ENCODE results near the gene DUSP15. TPM values are rescaled to one million over a fixed set of nuclear protein-coding genes. Genes with fewer than 3 reads are reported as not detected.
A peak's percentile ranks its signal among the peaks of the same experiment; 100 is the strongest.
"Not testable (repeated sequence)": the region's sequence is repeated elsewhere in the genome, so short reads cannot be mapped to it uniquely, and the experiment has no call there.

Gene DUSP15, protein sequence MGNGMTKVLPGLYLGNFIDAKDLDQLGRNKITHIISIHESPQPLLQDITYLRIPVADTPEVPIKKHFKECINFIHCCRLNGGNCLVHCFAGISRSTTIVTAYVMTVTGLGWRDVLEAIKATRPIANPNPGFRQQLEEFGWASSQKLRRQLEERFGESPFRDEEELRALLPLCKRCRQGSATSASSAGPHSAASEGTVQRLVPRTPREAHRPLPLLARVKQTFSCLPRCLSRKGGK
- polyA plus RNA-seq (ENCODE audit: insufficient read length in 3 of 3), result 10 to 100 TPM; 15.3 to 18.8 (median 16.4) TPM

DNA sequence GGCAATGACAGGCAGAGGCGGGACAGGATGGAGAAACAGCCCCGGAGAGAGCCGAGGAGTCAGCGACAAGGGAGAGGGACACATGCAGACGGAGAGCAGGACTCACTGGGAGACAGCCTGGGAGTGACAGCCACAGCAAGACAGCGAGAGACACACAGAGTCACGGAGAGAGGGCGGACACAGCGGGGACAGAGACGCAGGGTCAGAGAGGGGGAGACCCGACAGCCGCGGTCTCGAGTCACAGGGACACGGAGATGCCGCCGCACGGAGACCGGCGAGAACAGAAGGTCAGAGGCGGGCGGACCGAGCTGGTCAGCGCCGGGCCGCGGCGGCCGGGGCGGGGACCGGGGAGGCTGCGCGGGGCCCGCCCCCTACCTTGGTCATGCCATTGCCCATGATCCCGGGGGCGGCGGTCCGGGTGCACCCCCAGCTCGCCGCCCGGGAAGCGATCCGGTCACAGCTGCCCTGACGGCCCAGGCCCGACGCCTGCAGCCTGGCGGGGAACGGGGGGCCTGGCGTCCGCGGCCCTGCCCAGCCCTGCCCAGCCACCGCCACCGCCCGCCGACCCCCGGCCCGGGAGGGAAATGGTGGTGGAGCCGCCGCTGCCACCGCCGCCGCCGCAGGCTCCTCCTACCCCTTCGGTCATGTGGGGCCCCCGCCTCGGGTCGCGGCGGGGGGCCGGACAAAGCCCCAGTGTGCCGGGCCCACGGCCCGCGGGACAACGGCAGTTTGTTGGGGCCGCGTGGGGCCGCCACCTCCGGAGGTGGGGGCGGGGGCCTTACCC lies at the start of gene DUSP15, which contains the start of gene TTLL9:
Gene DUSP15 (minus strand): TSS at position 586 of the 784 bp plus-strand sequence. CDS start 190 bp downstream, at position 396.
Gene TTLL9 (plus strand): TSS at position 693 of the 784 bp plus-strand sequence. CDS start 493 bp downstream, outside the sequence.
- peak in 1 of 3 donors; percentile 32 for DNase-seq (ENCODE audit: low read depth in 3 of 3, low spot score in 2 of 3)

DNA sequence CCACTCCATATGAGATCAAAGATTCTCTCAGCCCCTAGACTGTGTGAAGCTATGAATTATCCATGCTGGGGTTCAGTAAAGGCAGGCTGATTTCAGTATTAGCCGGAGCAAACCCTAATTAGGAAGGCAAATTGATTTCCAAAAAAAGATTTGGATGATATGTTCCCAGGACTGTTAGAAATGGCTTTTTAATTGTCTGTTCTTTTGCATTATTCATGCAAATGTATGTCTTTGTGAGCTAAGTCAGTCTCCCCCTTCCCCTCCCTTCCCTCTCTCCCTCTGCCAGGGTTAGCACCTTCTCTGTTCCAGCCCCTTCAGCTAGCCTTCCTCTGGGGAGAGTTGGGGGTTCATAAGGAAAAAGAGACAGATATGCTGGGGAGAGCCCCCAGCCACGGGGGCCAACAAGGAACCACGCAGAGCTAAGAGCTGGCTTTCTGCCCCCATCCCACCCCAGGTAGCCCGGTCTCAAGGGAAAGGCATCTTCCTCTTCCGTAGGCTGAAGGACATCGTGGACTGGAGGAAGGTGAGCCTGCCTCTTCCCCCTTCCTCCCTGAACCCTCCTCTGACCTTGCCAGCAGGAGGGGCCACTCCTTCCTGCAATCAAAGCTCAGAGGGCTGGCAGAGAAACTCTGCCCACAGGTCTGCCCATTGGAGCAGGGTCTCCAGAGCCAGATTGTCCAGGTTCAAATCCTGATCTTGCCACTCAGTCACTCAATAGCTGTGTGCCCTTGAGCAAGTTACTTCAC lies 49.3 kb upstream of the DUSP15 start:
- no peak for DNase-seq (ENCODE audit: low read depth in 3 of 3, low spot score in 2 of 3)

DNA sequence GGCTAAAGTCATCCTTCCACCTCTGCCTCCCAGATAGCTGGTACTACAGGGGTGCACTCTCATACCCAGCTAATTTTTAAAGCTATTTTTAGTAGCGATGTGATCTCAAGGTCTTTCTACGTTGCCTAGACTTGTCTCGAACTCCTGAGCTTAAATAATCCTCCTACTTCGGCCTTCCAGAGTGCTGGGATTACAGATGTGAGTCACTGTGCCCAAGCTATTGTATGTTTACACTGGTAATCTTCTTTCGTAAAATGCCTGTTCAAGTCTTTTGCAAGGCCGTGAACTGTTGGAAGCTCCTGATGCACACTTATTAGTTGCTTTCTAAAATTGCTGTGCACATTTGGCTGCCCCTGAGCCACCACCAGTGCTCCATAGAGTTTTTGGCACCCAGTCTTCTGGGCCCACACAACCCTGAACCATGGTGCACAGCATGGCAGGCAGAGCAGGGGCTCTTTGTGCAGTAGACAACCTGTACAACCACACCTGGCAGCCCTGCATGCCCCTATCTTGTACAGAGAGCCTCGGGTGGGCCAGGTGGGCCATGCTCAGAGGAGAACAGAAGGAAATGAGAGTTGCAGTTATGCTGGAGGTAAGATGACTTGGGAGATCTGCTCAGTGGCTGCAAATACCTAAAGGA lies 48.3 kb upstream of the DUSP15 start:
- DNase-seq (ENCODE audit: low read depth in 3 of 3, low spot score in 2 of 3), result no peak

DNA sequence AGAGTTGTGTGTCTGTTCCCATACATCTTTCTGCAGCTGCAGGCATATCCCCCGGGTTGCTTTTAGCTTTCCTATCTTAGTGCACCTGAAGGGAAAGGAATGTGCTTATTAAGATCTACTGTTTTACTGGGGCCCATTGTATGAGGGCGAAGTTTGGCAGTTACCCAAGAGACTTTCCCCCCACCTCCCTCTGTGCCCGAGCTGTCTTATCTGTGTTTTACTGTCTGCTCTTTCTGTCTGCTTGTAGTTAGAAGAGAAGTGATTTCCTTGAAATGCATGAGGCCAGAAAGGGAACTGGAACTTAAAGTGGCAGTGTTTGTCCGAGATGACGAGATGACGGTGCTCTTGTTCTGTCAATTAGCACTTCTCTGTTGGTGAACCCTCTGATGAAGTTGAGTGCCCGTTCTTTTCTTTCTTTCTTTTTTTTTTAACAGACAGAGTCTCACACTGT lies 47.7 kb upstream of the DUSP15 start:
- not testable (repeated sequence) for DNase-seq (ENCODE audit: low read depth in 3 of 3, low spot score in 2 of 3)

DNA sequence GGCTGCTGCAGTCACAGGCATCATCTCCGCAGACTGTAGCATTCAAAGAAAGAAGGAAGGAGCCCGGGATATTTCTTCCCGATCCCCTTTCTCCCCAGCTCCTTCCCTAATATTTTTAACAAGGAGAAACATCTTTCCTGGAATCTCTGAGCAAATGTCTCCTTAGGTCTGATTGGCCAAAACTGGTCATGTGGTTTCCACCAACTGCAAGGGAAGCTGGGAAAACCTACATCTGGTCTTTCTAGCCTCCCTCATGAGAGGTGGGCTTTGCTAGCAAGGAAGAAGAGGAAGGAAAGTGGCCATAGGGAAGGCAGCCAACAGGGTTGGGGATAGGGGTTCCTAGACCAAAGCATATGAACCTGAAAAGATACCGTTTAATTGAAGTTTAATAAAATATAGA lies 46.4 kb upstream of the DUSP15 start:
- DNase-seq (ENCODE audit: low read depth in 3 of 3, low spot score in 2 of 3), result no peak

DNA sequence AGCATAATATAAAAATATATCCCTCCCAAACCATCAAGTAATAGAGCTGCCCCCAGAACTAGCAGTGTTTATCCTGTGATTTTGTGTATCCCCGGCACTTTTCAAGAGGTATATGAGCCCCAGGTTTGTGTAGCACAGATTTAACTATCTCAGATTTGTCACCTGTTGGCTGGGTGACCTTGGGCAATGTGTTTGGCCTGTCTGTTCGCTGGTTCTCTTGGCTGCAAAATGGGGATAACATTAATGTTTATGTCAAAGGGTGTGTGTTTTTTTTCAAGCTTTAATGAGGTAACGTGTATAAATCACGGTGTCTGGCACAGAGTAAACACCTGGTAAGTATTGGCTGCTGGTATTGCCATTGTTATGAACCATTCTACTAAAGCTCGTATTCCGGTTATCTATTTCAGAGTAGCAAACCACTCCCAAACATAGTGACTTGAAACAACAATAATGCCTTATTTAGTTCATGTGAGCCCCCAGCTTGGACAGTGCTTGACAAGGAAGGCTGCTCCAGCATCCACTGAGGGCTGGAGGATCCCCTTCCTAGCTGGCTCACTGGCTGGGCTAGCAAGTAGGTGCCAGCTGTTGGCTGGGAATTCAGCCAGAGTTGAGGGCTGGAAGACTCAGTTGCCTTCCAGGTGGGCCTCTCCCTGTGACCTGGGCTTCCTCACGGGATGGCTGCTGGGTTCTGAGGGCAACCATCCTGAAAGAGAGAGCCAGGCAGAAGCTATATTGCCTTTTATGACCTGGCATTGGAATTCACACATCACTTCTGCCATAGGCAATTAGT lies 45.4 kb upstream of the DUSP15 start:
- no peak for DNase-seq (ENCODE audit: low read depth in 3 of 3, low spot score in 2 of 3)

DNA sequence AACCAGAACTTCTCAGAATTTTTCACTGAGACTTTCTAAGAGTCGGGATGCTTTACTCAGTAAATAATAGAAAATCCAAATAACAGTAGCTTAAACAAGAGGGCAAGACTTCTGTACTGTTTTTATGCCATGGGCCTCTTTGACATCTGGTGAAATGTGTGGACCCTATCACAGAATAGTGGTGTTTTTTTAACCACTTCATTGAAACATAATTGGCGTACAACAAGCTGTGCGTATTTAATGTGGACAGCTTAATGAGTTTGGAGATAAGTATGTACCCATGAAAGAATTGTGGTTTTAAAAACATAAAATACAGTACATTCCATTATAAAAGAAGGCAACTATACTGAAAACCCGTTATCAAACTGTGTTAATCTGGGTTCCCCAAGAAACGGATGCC lies 43.8 kb upstream of the DUSP15 start:
- peak in 1 of 3 donors; percentile 10 for DNase-seq (ENCODE audit: low read depth in 3 of 3, low spot score in 2 of 3)

DNA sequence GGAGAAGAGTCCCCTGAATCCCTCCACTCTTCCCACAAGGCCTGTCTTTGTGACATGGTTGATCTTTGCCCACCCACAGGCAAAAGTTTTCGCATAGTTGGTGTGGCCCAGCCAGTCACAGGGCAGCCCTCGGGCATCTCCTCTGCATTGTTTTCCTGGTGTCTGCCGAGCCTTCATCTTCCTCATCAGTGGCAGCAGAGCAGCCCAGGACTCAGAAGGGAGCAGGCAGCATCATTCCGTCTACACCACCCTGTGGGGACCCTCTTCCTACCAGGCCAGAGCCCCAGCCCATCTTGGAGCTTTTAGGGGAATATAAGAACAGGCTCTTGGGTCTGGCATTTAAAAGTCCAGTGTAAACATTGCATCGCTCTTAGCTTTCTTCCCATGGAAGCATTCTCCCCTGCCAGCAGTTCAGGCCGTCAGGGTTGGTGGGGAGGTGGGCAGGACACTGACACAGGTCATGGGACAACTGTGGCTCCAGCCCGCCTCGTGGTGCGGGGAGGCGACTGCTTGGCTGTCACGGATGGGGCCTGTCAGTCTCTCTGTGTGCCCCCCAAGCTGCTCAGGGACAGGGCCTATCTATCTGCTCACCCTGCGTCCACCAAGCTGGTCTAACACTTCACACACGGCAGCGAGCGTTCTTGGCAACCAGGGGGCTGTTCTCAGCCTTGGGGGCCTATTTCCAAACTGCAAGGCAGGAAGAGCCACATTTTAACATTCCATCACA lies 43.3 kb upstream of the DUSP15 start:
- no peak for DNase-seq (ENCODE audit: low read depth in 3 of 3, low spot score in 2 of 3)

DNA sequence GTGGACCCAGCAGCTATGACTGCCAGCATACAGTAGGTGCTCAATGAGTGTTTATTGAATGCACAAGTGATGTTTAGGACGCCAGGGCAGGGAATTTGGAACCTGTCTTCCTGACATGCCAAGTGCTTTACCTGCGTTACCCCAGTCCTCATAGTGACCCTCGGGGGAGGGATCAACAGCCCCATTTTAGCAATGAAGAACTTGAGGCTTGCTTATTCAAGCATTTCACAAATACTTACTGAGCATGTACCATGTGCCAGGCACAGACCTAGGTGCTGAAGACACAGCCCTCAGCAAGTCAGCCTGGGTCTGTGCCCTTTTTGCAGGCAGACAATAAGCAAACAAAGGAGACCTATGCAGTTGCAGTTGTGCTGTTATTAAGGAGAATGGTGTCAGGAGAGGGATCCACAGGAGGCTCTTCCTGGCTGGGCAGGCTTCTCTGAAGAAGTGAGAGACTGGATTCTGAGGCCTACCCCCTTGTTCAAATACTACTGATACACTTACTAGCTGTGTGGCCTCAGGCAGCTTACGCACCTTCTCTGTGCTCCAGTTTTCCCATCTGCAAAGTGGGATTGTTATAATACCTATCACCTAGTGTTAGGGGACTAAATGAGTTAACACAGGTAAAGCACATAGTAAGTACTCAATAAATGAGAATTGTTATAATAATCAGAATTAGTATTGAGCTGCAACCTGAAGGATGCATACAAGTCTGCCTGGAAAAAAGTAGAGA lies 39.9 kb upstream of the DUSP15 start:
- no peak for DNase-seq (ENCODE audit: low read depth in 3 of 3, low spot score in 2 of 3)

DNA sequence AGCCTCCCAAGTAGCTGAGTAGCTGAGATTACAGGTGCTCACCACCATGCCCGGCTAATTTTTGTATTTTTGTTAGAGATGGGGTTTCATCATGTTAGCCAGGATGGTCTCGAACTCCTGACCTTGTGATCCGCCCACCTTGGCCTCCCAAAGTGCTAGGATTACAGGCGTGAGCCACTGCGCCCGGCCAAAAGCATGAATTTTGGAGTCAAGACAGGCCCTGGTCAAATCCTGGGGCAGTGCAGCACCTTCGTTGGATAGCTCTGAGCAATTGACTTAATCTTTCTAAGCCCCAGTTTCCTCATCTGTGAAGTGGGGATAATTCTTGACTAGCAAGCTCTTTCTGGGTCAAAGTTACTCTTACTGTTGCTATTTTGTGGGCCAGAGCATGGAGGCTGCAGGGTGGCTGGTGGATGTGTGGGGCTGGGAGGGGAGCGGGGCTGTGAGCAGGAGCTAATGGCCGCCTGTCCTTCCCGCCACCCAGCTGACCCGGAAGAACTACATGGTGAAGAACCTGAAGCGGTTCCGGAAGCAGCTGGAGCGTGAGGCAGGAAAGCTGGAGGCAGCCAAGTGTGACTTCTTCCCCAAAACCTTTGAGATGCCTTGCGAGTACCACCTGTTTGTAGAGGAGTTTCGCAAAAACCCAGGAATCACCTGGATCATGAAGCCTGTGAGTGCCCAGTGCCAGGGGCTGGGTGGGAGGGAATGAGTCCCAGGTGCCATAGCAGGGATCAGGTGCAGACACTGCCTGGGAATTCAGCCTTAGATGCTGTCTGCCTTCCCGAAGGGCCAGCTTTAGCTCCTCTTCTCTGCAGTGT lies 39.1 kb upstream of the DUSP15 start:
- DNase-seq (ENCODE audit: low read depth in 3 of 3, low spot score in 2 of 3), result no peak

DNA sequence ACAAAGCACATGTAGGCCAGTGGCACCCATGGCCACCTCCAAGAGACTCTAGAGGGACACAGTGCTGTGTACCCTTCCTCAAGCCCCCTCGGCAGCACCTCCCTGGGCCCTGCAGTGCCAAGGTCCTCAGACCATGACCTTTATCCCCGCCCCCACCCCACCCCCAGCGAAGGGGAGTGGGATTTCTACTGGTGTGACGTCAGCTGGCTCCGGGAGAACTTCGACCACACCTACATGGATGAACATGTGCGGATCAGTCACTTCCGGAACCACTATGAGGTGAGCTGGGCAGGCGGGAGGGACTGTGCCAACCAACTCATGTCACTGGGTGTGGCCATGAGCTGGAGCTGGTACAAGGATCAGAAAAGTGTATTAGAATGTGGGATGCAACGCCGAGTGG lies 38.1 kb upstream of the DUSP15 start:
- DNase-seq (ENCODE audit: low read depth in 3 of 3, low spot score in 2 of 3), result no peak

DNA sequence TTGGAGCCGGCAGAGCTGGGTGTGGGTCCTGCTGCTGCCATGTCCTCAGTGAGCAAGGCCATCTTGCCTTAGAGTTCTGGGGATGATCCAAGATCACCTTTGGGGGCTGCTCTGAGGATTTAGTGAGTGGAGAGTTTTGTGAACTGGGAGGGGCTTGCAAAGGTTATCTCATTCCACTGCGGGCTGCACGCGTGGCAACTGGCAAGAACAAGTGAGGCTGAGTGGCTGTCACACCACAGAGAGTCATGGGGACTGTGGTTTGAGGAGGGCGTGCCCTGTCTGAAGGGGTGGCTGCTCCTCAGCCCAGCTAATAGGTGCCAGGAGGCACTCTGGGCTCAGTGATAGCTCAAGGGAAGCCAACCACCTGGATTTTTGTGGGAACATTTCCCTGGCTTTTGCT lies 37.7 kb upstream of the DUSP15 start:
- no peak for DNase-seq (ENCODE audit: low read depth in 3 of 3, low spot score in 2 of 3)

DNA sequence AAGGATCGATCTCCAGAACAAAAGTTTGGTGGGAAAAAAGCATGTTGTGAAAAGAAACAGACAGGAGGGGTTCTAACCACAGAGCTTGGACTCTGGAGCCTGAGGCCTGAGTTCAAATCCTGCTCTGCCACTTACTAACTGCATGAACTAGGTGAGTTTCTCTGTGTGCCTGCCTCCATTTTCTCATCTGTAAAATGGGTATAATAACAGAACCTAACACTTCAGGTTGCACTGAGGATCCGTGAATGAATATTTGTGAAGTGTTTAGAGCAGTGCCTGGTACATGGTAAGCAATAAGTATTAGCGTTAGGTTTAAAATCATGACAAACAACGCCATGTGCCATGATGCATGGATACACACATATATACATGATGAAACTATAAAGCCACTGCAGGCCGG lies 36.7 kb upstream of the DUSP15 start:
- no peak for DNase-seq (ENCODE audit: low read depth in 3 of 3, low spot score in 2 of 3)

DNA sequence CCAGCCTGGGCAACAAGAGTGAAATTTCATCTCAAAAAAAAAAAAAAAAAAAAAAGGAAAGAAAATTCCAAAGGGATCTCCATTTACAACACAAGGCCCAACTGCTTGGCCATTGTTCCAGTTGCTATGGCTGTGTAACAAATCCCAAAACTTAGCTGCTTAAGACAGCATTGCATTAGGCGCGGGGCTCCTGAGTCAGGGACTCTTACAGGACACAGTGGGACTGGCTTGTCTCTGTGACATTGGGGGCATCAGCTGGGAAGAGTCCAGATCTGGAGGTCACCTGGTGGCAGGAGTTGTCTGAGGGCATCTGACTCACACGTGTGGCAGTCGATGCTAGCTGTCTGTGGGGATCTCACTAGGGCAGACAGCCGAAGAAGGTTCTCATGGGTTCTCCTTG lies 35.7 kb upstream of the DUSP15 start:
- DNase-seq (ENCODE audit: low read depth in 3 of 3, low spot score in 2 of 3), result no peak

DNA sequence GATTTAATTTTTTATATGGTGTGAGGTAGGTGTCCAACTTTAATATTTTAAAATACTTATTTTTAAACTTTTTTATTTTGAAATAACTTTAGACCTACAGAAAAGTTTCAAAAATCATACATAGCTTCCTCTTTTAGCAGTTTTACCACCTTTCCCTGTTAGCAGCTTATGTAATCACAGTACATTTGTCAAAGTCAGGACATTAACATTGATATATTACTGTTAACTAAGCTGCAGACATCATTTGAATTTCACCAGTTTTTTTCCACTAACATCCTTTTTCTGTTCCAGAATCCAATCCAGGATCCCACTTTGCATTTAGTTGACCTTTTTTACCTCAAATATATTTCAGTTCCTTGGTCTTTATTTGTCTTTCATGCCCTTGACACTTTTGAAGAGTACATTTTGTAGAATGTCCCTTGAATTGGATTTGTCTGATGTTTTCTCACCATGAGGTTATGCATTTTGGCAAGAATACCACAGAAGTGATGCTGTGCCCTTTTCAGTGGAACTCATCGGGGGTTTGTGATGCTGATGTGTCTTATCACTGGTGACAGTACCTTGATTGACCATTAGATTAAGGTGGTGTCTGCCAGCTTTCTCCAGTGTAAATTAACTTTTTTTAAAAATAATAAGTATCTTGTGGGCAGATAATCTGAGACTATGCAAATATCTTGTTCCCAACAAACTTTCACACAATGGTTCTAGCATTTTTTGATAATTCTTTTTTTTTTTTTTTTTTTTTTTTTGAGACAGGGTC lies 33.5 kb upstream of the DUSP15 start:
- DNase-seq (ENCODE audit: low read depth in 3 of 3, low spot score in 2 of 3), result no peak

DNA sequence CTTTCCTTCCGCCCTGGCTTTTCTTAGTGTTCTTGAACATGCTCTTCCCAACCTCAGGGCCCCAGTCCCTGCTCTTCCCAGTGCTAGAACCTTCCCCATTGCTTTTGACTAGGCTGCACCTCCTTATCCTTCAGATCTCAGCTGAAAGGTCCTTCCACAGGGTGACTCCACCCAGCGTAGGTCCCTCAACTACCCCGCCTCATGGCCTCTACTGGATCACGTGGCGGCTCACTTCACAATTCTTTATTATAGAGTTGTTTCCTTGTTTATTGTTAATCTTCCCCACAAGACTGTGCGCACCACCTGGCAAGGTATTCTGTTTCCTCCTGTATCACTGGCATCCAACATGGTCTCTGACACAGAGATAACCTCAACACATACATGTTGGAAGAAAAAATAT lies 31.3 kb upstream of the DUSP15 start:
- DNase-seq (ENCODE audit: low read depth in 3 of 3, low spot score in 2 of 3), result no peak

DNA sequence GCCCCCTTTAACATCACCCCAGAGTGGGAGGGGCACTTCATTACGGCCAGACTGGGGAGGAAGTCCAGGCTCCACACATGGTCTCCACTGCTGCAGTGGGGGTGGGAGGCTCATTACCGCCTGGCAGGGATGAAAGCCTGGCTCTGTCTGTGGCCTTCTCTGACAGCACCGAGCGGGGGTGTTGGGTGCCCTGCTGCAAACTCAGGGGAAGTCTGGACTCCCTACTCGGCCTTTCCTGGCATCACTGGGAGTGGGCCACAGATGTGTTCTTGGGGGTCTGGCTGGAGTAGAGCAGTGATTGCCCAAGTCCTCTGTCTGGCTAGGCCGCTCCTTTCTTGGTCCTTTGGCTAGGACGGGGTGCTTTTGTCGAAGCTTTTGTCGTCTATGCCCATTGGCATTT lies 27.2 kb upstream of the DUSP15 start:
- DNase-seq (ENCODE audit: low read depth in 3 of 3, low spot score in 2 of 3), result no peak
